Upper lobe of left lung (tissue), 6 donors: ENCODE results near the gene PRSS56. TPM values are rescaled to one million over a fixed set of nuclear protein-coding genes. Genes with fewer than 3 reads are reported as not detected.
A peak's percentile ranks its signal among the peaks of the same experiment; 100 is the strongest.

ENCODE experiments used
- ATAC-seq, 2 donors: fragments of 200-7000 bp; cut with Tn5 transposase; one replicate each; pipeline ENCODE4 v1.9.1; 2022; ENCODE audit warnings: mild to moderate bottlenecking in 2 of 2, moderate library complexity in 2 of 2; ENCODE audit not compliant: low FRiP score in 2 of 2
- DNase-seq, 2 donors: peaks; one replicate each; pipeline ENCODE4 v3.0.0-alpha.2; 2019 to 2020
- H3K27ac ChIP-seq, 4 donors: fragments of 200-600 bp; sonication (generic); one replicate each; pipeline ENCODE4 v1.5.1; 2016 to 2019
- H3K27me3 ChIP-seq, 4 donors: fragments of 200-600 bp; sonication (generic); one replicate each; pipeline ENCODE4 v1.5.1; 2017 to 2019
- H3K36me3 ChIP-seq, 4 donors: fragments of 200-600 bp; sonication (generic); one replicate each; pipeline ENCODE4 v1.5.1; 2016 to 2019
- H3K4me1 ChIP-seq, 4 donors: fragments of 200-600 bp; sonication (generic); one replicate each; pipeline ENCODE4 v1.5.1; 2018 to 2019
- H3K4me3 ChIP-seq, 4 donors: fragments of 200-600 bp; sonication (generic); one replicate each; pipeline ENCODE4 v1.5.1; 2017 to 2019; ENCODE audit warnings: mild to moderate bottlenecking in 2 of 4, moderate library complexity in 1 of 4
- H3K9me3 ChIP-seq, 4 donors: fragments of 200-600 bp; sonication (generic); one replicate each; pipeline ENCODE4 v1.5.1; 2018 to 2019
- EP300 ChIP-seq, 4 donors: sonication (generic); formaldehyde crosslinking; IDR thresholded peaks; one replicate each; pipeline ENCODE4 v1.5.1; 2017; ENCODE audit warnings: antibody characterized with exemption in 4 of 4, control low read depth in 2 of 4
- POLR2A ChIP-seq, 4 donors: fragments of 450-650 bp; IDR thresholded peaks; one replicate each; pipeline ENCODE4 v1.5.1; 2016 to 2017; ENCODE audit warnings: antibody characterized with exemption in 4 of 4, mild to moderate bottlenecking in 2 of 4
- POLR2AphosphoS5 ChIP-seq, 2 donors: sonication (generic); formaldehyde crosslinking; IDR thresholded peaks; one replicate each; pipeline ENCODE4 v1.5.1; 2017; ENCODE audit warnings: antibody characterized with exemption in 2 of 2
- WGBS, 2 donors: methylation state at CpG; one replicate each; pipeline ENCODE4 v1.1.5; 2017 to 2018; 5-methylcytosine and 5-hydroxymethylcytosine counted together
- total RNA-seq, 6 donors: library from RNA; depleted of rRNA in 4 of 6; stranded (reverse); fragments of >200 nt in 4 of 6; gene quantifications; one replicate each; pipeline versions ENCODE4 v1.1.0 to v1.2.1, GENCODE V29; 2016 to 2021
- TF ChIP-seq, protein P1 (sequence below), 6 experiments: fragments of 450-650 bp in 4 of 6; fragments of 200-600 bp in 2 of 6; sonication (generic) in 2 of 6; IDR thresholded peaks; one replicate each; pipeline ENCODE4 v1.5.1; 2016 to 2019; ENCODE audit warnings: antibody characterized with exemption in 6 of 6
- donor health status: DM: no; HTN: no; CAD: no; lungs with moderate emphysema.
- donor health status: DM: no; HTN: yes; CAD: no; lungs with severe emphysema.

PRSS56 gene
- total RNA-seq, 6 donors from 2014 or later: not detected

DNA sequence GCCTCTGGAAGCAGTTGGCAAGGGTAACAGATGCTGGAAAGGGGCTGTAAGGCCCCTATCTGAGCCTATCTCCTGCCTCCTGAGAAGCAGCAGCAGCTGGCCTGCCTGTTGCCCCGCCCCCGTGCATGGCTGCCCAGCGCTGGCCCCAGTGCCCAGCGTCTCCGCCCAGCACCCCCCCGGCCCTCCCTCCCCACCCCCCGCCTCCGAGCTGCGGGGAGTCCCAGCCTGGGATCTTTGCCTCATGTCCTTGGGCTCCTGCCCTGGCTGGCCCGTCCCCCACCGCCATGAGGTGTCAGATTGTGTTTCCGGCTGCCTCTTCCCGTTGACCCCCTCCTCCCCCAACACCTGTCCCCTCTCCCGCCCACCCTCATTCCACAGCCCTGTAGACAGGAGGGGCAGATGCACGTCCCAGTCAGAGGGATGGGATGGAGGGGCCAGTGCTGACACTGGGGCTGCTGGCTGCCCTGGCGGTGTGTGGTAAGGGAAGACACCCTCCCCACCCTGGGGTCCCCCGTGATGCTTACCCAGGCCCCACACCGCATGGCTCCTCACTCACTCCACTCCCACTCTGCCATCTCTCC, 5.7 kb downstream of the PRSS56 start, which contains the start of gene CHRND:
Gene CHRND (plus strand): TSS at position 370 of the 581 bp plus-strand sequence. CDS start 56 bp downstream, at position 426.
- peak in 1 of 2 donors; percentile 76 for DNase-seq
- 10 to 15% methylated on average over 4 to 17 of the region's 18 CpGs for WGBS, 2 donors
- no peaks in the 10 kb centered on the region for H3K36me3 ChIP-seq

DNA sequence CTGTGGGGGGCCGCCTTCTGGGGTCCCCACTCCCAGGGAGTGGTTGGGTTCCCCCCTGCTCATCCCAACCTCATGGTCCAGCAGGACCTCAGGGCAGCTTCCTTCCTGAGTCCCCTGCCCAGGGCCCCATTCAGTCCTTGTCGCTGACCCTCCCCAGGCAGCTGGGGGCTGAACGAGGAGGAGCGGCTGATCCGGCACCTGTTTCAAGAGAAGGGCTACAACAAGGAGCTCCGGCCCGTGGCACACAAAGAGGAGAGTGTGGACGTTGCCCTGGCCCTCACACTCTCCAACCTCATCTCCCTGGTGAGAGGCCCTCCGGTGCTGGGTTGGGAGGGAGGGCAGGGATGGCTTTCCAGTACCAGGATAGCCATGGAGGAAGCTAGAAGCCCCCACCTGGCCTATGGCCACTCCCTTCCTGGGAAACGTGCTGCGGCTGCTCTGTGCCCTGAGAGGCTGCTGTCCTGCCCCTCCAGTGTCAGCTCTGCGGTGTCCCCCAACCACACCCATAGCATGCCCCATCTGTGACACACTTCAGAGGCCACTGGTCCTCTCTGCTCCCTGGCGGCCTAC, 6.3 kb downstream of the PRSS56 start:
- Histone ChIP-seq H3K27ac (no peak overlapping the region), H3K36me3 (no peaks in the 10 kb centered on the region), H3K9me3 (no peaks in the 10 kb centered on the region), H3K4me1 (peaks cover 17 to 38% (median 22%) of the 10 kb centered on the region in 4 donors), H3K27me3 (peaks cover 0 to 45% (median 34%) of the 10 kb centered on the region in 4 donors), H3K4me3 (no peak overlapping the region)
- WGBS, 2 donors: 58 to 62% methylated on average over 11 to 13 of the region's 13 CpGs
- TF ChIP-seq, protein P1, sequence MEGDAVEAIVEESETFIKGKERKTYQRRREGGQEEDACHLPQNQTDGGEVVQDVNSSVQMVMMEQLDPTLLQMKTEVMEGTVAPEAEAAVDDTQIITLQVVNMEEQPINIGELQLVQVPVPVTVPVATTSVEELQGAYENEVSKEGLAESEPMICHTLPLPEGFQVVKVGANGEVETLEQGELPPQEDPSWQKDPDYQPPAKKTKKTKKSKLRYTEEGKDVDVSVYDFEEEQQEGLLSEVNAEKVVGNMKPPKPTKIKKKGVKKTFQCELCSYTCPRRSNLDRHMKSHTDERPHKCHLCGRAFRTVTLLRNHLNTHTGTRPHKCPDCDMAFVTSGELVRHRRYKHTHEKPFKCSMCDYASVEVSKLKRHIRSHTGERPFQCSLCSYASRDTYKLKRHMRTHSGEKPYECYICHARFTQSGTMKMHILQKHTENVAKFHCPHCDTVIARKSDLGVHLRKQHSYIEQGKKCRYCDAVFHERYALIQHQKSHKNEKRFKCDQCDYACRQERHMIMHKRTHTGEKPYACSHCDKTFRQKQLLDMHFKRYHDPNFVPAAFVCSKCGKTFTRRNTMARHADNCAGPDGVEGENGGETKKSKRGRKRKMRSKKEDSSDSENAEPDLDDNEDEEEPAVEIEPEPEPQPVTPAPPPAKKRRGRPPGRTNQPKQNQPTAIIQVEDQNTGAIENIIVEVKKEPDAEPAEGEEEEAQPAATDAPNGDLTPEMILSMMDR (IDR thresholded peaks at IDR 0.05): no peak
- TF ChIP-seq EP300 (IDR thresholded peaks at IDR 0.05): no peak
- no peak for TF ChIP-seq POLR2A (IDR thresholded peaks at IDR 0.05)
- TF ChIP-seq POLR2AphosphoS5 (IDR thresholded peaks at IDR 0.05): no peak
- DNase-seq (no peak), ATAC-seq (no peak)

More for the DNA sequence above, 5.7 kb downstream of the PRSS56 start, which contains the start of gene CHRND:
- TF ChIP-seq POLR2AphosphoS5 (IDR thresholded peaks at IDR 0.05): no peak
- TF ChIP-seq EP300 (IDR thresholded peaks at IDR 0.05): no peak
- no peak for TF ChIP-seq POLR2A (IDR thresholded peaks at IDR 0.05)
- TF ChIP-seq, protein P1 (IDR thresholded peaks at IDR 0.05): no peak
- ATAC-seq: no peak
- H3K9me3 ChIP-seq: no peaks in the 10 kb centered on the region
- H3K27ac ChIP-seq: no peak within 1 kb of the TSS
- peaks cover 0 to 48% (median 34%) of the 10 kb centered on the region in 4 donors for H3K27me3 ChIP-seq
- H3K4me3 ChIP-seq: no peak within 1 kb of the TSS
- peaks cover 17 to 38% (median 22%) of the 10 kb centered on the region in 4 donors for H3K4me1 ChIP-seq

DNA sequence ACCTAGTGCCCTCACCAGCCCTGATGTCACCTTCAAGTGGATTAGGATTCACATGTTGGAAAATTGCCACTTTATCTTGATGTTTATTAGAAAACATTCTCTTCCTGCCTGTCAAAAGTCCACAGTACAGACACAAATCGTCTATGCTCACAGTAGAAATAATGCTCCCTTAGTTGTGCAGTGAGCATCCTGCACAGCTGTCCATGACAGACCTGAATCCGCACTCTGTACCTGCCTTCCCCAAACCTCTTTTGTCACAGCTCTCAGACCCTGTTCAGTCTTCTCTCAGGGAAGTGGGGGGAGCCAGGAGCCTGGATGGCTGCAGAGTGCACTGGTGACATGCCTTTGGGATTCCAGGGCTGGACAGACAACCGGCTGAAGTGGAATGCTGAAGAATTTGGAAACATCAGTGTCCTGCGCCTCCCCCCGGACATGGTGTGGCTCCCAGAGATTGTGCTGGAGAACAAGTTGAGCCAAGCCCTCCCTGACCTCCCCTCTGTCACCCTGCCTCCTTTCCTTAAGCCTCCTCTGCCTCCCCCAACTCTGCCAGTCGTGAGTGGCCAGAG, 7.8 kb downstream of the PRSS56 start:
- Histone ChIP-seq H3K36me3 (no peaks in the 10 kb centered on the region), H3K4me3 (no peak overlapping the region), H3K4me1 (peaks cover 7 to 24% (median 11%) of the 10 kb centered on the region in 4 donors), H3K27me3 (peaks cover 0 to 30% (median 22%) of the 10 kb centered on the region in 4 donors), H3K27ac (no peak overlapping the region), H3K9me3 (no peaks in the 10 kb centered on the region)
- TF ChIP-seq POLR2A (IDR thresholded peaks at IDR 0.05) (no peak), EP300 (IDR thresholded peaks at IDR 0.05) (no peak), POLR2AphosphoS5 (IDR thresholded peaks at IDR 0.05) (no peak)
- TF ChIP-seq, protein P1 (IDR thresholded peaks at IDR 0.05): no peak
- DNase-seq (no peak), ATAC-seq (no peak)
- whole genome bisulfite sequencing, 2 donors: 57 to 73% methylated on average over 4 to 6 of the region's 6 CpGs

DNA sequence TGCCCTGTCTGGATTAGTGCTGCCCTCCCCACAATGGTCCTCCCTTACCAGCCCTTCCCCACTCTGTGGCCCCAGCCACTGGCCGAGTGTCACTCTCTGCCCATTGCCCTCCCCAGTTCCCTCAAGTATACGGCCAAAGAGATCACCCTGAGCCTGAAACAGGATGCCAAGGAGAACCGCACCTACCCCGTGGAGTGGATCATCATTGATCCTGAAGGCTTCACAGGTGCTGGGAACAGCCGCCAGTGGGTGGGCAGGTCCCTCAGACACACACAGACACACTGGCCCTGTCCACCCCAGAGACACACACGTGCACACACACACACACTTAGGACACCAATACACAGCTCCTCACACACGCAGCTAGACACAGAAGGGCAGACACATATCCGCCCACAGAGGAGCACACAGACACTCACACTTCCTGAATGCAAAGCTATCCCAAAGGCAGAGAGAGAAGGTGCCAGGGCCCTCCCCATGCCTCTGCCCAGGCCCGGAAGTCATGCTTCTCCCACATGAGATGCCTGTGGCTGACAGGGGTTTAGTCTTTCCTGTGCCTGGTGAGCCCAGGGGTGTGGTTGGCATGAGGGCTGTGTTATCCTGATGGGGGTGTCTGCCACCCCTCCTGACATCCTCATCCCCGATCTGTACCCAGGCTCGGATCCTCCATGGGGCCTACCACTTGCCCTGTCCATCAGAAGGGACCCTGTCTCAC, 8.7 kb downstream of the PRSS56 start:
- Histone ChIP-seq H3K4me1 (peaks cover 4 to 15% (median 5%) of the 10 kb centered on the region in 4 donors), H3K27ac (no peak overlapping the region), H3K27me3 (peaks cover 0 to 21% (median 13%) of the 10 kb centered on the region in 4 donors), H3K36me3 (no peaks in the 10 kb centered on the region), H3K9me3 (no peaks in the 10 kb centered on the region), H3K4me3 (no peak overlapping the region)
- TF ChIP-seq POLR2A (IDR thresholded peaks at IDR 0.05): no peak
- no peak for TF ChIP-seq POLR2AphosphoS5 (IDR thresholded peaks at IDR 0.05)
- no peak for TF ChIP-seq EP300 (IDR thresholded peaks at IDR 0.05)
- TF ChIP-seq, protein P1 (IDR thresholded peaks at IDR 0.05): no peak
- no peak for DNase-seq
- 65 to 69% methylated on average over 9 to 11 of the region's 11 CpGs for WGBS, 2 donors
- no peak for ATAC-seq
